IPS-18c (cell line): ENCODE measurements around the gene NAAA.

Experiments used
- H3K4me3 ChIP-seq: 2 replicates; pipeline ENCODE4 v1.7.0; 2013; ENCODE audit warnings: low read depth, mild to moderate bottlenecking, low read length, moderate library complexity; ENCODE audit not compliant: insufficient read depth
- H3K9me3 ChIP-seq: one replicate; pipeline ENCODE4 v1.6.1; 2013; ENCODE audit warnings: mild to moderate bottlenecking, low read length, moderate library complexity; ENCODE audit not compliant: control insufficient read depth, insufficient read depth

Gene NAAA

DNA sequence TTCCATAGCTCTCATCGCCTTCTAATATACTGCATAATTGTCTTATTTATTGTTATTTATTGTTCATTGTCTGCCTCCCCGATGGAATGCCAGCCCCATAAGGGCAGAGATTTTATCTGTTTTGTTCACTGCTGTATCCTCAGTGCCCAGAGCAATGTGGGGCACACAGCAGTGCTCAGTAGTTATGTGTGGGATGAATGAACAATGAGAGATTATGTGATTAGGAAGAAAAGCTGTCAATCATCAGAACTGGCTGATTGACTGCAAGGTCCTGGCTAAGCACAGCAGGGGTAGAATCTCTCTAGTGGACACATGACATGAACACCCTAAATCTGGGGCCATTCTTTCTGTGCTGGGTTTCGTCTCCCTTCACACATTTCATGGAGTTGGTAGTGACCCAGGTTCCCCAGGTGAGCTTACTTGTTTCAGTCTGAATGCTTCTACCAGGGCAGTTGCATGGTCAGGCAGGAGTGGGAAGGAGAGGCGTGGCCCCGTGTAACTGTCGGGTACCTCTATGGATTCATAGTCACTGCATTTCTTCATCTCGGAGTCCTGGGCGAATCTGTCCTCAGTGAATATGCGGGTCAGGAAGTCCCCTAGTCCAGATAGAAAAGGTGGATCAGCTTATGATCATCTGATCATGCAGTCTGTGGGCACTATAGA is 51.1 kb downstream of the NAAA start:
- Histone ChIP-seq H3K4me3 (no peak overlapping the region), H3K9me3 (no peaks in the 10 kb centered on the region)

- no peak overlapping the region for H3K4me3 ChIP-seq
- no peaks in the 10 kb centered on the region for H3K9me3 ChIP-seq
Observed at GRCh38 chr4:75886104-75886503, 54.7 kb downstream of the NAAA start.

DNA sequence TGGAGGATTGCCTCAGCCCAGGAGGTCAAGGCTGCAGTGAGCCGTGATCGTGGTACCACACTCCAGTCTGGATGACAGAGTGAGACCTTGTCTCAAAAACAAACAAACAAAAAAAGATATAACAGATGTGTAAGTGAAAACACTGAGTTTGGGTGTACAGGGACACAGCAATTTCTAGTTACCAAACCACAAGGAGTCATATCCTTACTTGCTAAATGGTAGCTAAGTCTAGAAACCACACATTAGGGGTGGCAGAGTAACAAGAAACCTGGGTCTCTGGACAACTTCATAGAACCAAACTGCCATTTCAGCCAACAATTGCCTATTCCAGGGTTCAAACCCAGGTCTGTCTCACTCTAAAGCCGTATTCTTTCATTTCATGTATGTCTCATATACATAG is 59.3 kb downstream of the NAAA start:
- no peak overlapping the region for H3K4me3 ChIP-seq
- H3K9me3 ChIP-seq: no peaks in the 10 kb centered on the region

- Histone ChIP-seq H3K9me3 (no peaks in the 10 kb centered on the region), H3K4me3 (no peak overlapping the region)
Observed at GRCh38 chr4:75880278-75880677, 60.5 kb downstream of the NAAA start.

GRCh38 chr4:75878246-75878756 is 62.5 kb downstream of the NAAA start:
- no peak overlapping the region for H3K4me3 ChIP-seq

DNA sequence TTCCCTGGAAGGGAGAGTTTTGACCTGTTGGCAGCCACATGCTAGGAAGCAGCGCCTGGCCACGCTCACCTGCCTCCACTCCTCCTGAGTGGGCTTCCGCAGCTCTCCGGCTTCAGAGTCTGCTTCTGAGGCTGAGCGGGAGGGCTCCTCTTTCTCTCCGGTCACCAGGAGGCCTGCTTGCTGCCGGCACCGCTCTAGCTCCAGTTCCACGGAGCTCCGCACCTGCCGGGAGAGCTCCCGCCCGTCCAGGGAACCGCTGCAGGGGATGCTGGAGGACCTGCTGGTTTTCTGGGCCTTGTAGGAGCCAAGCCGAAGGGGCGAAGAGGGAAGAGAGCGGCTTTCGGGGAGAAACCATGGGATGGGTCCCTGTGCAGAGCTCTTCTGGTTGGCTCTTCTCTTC is 64.6 kb downstream of the NAAA start:
- H3K4me3 ChIP-seq: no peak overlapping the region
- no peaks in the 10 kb centered on the region for H3K9me3 ChIP-seq

More at GRCh38 chr4:75878246-75878756, 62.5 kb downstream of the NAAA start:
- no peaks in the 10 kb centered on the region for H3K9me3 ChIP-seq

GRCh38 chr4:75869100-75869499 is 71.7 kb downstream of the NAAA start:
- Histone ChIP-seq H3K9me3 (no peaks in the 10 kb centered on the region), H3K4me3 (no peak overlapping the region)

GRCh38 chr4:75867130-75867529 is 73.7 kb downstream of the NAAA start:
- no peaks in the 10 kb centered on the region for H3K9me3 ChIP-seq
- H3K4me3 ChIP-seq: no peak overlapping the region
